Caco-2 (cell line): Measurements from ENCODE around the gene RPS16. TPM values are rescaled to one million over a fixed set of nuclear protein-coding genes. Genes with fewer than 3 reads are reported as not detected.
A peak's percentile ranks its signal among the peaks of the same experiment; 100 is the strongest.

Source experiments
- BruUV-seq: library from RNA; stranded (reverse); fragments of 400-500 nt; replicated peaks from 2 replicates; lab custom pipeline; 2021; lab: Mats Ljungman, UMichigan
- CTCF ChIA-PET: fragments of 300-600 bp; sonication (Branson Sonifier 250); formaldehyde crosslinking; loops from one replicate; lab custom pipeline; 2022; ENCODE audit warnings: antibody characterized with exemption; lab: Charles Lee
- POLR2A ChIA-PET: fragments of 300-600 bp; sonication (Branson Sonifier 250); formaldehyde crosslinking; loops from one replicate; lab custom pipeline; 2022; ENCODE audit warnings: antibody characterized with exemption; lab: Charles Lee
- DNase-seq, 2 experiments: peaks; one replicate each; pipeline versions ENCODE4 v3.0.0 to v3.0.0-alpha.2; 2020 to 2022
- H3K27me3 ChIP-seq: replicated peaks from 2 replicates; pipeline ENCODE4 v1.6.0; 2011; ENCODE audit warnings: low read length; ENCODE audit not compliant: control insufficient read depth, insufficient read depth
- H3K36me3 ChIP-seq: 2 replicates; pipeline ENCODE4 v1.5.1; 2011; ENCODE audit warnings: low read length; ENCODE audit not compliant: control insufficient read depth, insufficient read depth
- H3K4me1 ChIP-seq: fragments of 250-450 bp; sonication (Bioruptor Pico); 2 replicates; pipeline ENCODE4 v1.5.1; 2020; ENCODE audit warnings: mild to moderate bottlenecking
- H3K4me3 ChIP-seq: 2 replicates; pipeline ENCODE4 v1.5.1; 2011; ENCODE audit warnings: low read depth, mild to moderate bottlenecking, control low read depth, low read length
- H3K9me3 ChIP-seq: fragments of 250-450 bp; sonication (Bioruptor Pico); 2 replicates; pipeline ENCODE4 v1.5.1; 2020; ENCODE audit warnings: mild to moderate bottlenecking, moderate library complexity
- H3K27ac Mint-ChIP-seq: one replicate; pipeline ENCODE4 v1.8.0; 2022; ENCODE audit warnings: mixed read lengths; ENCODE audit not compliant: unreplicated experiment
- H3K27me3 Mint-ChIP-seq: one replicate; pipeline ENCODE4 v1.8.0; 2022; ENCODE audit warnings: mixed read lengths; ENCODE audit not compliant: insufficient read depth, unreplicated experiment
- H3K36me3 Mint-ChIP-seq: one replicate; pipeline ENCODE4 v1.8.0; 2022; ENCODE audit warnings: mild to moderate bottlenecking, mixed read lengths; ENCODE audit not compliant: insufficient read depth, unreplicated experiment
- H3K4me1 Mint-ChIP-seq: one replicate; pipeline ENCODE4 v1.8.0; 2022; ENCODE audit warnings: low read depth, mixed read lengths; ENCODE audit not compliant: unreplicated experiment
- H3K4me3 Mint-ChIP-seq: one replicate; pipeline ENCODE4 v1.8.0; 2022; ENCODE audit warnings: mild to moderate bottlenecking, moderate library complexity, mixed read lengths; ENCODE audit not compliant: unreplicated experiment
- H3K9me3 Mint-ChIP-seq: one replicate; pipeline ENCODE4 v1.8.0; 2022; ENCODE audit warnings: mixed read lengths; ENCODE audit not compliant: unreplicated experiment
- intact Hi-C: fragments of 100-400 bp; cut with micrococcal nuclease; formaldehyde crosslinking; loops from one replicate; pipeline ENCODE4 v1.10.0; 2022; ENCODE audit not compliant: unreplicated experiment
- total RNA-seq: library from RNA; stranded (reverse); gene quantifications from 2 replicates; pipeline ENCODE4 v1.2.3, GENCODE V29; 2022
- TF ChIP-seq, protein P1 (sequence below), 2 experiments: fragments of 200-600 bp in 1 of 2; IDR thresholded peaks; 1 replicate in 1 of 2; 2 replicates in 1 of 2; pipeline versions ENCODE4 v1.5.1 to v1.8.0; 2011 to 2022; ENCODE audit warnings: antibody characterized with exemption in 1 of 2, control low read depth in 1 of 2, inconsistent platforms in 1 of 2, low read depth in 1 of 2, low read length in 1 of 2, mild to moderate bottlenecking in 1 of 2, moderate library complexity in 1 of 2; ENCODE audit not compliant: insufficient read depth in 1 of 2, severe bottlenecking in 1 of 2, unreplicated experiment in 1 of 2

Gene RPS16
- total RNA-seq, 1 experiment from 2014 or later = 2,801 TPM

DNA sequence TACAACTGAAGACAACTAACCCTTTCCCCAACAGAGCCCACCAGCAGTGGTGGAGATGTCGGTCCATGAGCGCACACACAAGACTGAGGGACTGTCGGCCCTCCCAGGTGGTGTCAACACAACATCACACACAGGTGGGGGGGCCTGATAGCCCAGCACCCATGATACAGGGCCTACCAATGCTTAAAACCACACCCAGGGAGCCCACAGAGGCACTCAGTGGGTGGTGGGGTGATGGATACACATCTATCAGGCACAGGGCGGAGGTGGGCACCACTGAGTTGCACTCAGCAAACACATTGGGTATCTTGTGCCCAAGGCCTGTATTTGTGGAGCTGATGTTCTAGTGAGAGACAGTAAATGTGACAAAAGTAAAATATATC lies 36.1 kb downstream of the RPS16 start:
- no TSS peak for BruUV-seq
- POLR2A ChIA-PET = interaction anchor here (0.5 to 2.3 kb wide), 3 partner anchors 9 to 1832 kb away, joined by 3 to 28 read pairs (median 5); partner anchors contain the start of genes MED29, PAF1 and RPS16
- intact Hi-C loops = loop anchor here (5.0 kb wide), 1 partner anchor 272 kb away; the partner anchor contains the start of gene PAK4
- CTCF ChIA-PET = interaction anchor here (2.8 kb wide), 1 partner anchor 12 kb away, joined by 52 read pairs; the partner anchor contains the start of gene PLEKHG2
- Histone ChIP-seq H3K9me3 (no peaks in the 10 kb centered on the region), H3K36me3 (no peaks in the 10 kb centered on the region), H3K4me3 (no peak overlapping the region), H3K4me1 (peaks cover 59% of the 10 kb centered on the region), H3K27me3 (no peaks in the 10 kb centered on the region)
- peak overlapping the region; percentile 84 for H3K27ac Mint-ChIP-seq
- H3K4me1 Mint-ChIP-seq = peaks cover 34% of the 10 kb centered on the region
- H3K9me3 Mint-ChIP-seq = no peaks in the 10 kb centered on the region
- peaks cover 66% of the 10 kb centered on the region for H3K36me3 Mint-ChIP-seq
- no peaks in the 10 kb centered on the region for H3K27me3 Mint-ChIP-seq
- TF ChIP-seq, protein P1, sequence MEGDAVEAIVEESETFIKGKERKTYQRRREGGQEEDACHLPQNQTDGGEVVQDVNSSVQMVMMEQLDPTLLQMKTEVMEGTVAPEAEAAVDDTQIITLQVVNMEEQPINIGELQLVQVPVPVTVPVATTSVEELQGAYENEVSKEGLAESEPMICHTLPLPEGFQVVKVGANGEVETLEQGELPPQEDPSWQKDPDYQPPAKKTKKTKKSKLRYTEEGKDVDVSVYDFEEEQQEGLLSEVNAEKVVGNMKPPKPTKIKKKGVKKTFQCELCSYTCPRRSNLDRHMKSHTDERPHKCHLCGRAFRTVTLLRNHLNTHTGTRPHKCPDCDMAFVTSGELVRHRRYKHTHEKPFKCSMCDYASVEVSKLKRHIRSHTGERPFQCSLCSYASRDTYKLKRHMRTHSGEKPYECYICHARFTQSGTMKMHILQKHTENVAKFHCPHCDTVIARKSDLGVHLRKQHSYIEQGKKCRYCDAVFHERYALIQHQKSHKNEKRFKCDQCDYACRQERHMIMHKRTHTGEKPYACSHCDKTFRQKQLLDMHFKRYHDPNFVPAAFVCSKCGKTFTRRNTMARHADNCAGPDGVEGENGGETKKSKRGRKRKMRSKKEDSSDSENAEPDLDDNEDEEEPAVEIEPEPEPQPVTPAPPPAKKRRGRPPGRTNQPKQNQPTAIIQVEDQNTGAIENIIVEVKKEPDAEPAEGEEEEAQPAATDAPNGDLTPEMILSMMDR (IDR thresholded peaks at IDR 0.05; ENCODE audit: insufficient read depth in 1 of 2, low read depth in 1 of 2, low read length in 1 of 2, severe bottlenecking in 1 of 2, unreplicated experiment in 1 of 2) = no peak
- H3K4me3 Mint-ChIP-seq = peak overlapping the region; percentile 49
- no peak for DNase-seq

GRCh38 chr19:39398297-39398864 lies 37.4 kb downstream of the RPS16 start:
- Histone ChIP-seq H3K9me3 (no peaks in the 10 kb centered on the region), H3K36me3 (no peaks in the 10 kb centered on the region; the same call in none of the 2 replicates), H3K27me3 (no peaks in the 10 kb centered on the region), H3K4me1 (peaks cover 52% of the 10 kb centered on the region), H3K4me3 (no peak overlapping the region)
- ChIA-PET POLR2A (interaction anchor here (0.6 to 2.3 kb wide), 7 partner anchors 10 to 573 kb away, joined by 3 to 28 read pairs (median 11); partner anchors contain the start of genes PSMC4, RPS16, SAMD4B and ZFP36), CTCF (interaction anchor here (0.6 to 2.9 kb wide), 12 partner anchors 10 to 845 kb away, joined by 3 to 52 read pairs (median 8); partner anchors contain the start of genes PLEKHG2, RPS16, SAMD4B and ZFP36)
- Mint-ChIP-seq H3K27ac (peak overlapping the region; percentile 84), H3K4me1 (peaks cover 34% of the 10 kb centered on the region), H3K9me3 (no peaks in the 10 kb centered on the region), H3K27me3 (no peaks in the 10 kb centered on the region), H3K4me3 (peak overlapping the region; percentile 49), H3K36me3 (peaks cover 67% of the 10 kb centered on the region)
- intact Hi-C loops = loop anchor here (5.0 kb wide), 1 partner anchor 271 kb away; the partner anchor contains the start of gene PAK4
- peak; percentile 63 to 77 for DNase-seq
- BruUV-seq = TSS peak; percentile 33
- TF ChIP-seq, protein P1 (IDR thresholded peaks at IDR 0.05; ENCODE audit: insufficient read depth in 1 of 2, low read depth in 1 of 2, low read length in 1 of 2, severe bottlenecking in 1 of 2, unreplicated experiment in 1 of 2) = no peak
